A673 (cell line): ENCODE data around the gene TBRG4.
"Not testable (repeated sequence)": the region's sequence is repeated elsewhere in the genome, so short reads cannot be mapped to it uniquely, and the experiment has no call there.

Source experiments
- EZH2 ChIP-seq: fragments of 200-600 bp; sonication (generic); IDR thresholded peaks from 2 replicates; pipeline ENCODE4 v1.6.1; 2017; ENCODE audit warnings: borderline replicate concordance, low read depth, mild to moderate bottlenecking, mixed read lengths, antibody characterized with exemption, low read length; ENCODE audit not compliant: poor library complexity, severe bottlenecking
- TF ChIP-seq, protein P1 (sequence below): fragments of 300-800, 200-600 bp; sonication (generic); conservative IDR thresholded peaks from 2 replicates; pipeline ENCODE4 v1.5.1; 2017; ENCODE audit warnings: low read depth, mild to moderate bottlenecking, antibody characterized with exemption, low read length, moderate library complexity, mixed read lengths

- TF ChIP-seq, protein P1, sequence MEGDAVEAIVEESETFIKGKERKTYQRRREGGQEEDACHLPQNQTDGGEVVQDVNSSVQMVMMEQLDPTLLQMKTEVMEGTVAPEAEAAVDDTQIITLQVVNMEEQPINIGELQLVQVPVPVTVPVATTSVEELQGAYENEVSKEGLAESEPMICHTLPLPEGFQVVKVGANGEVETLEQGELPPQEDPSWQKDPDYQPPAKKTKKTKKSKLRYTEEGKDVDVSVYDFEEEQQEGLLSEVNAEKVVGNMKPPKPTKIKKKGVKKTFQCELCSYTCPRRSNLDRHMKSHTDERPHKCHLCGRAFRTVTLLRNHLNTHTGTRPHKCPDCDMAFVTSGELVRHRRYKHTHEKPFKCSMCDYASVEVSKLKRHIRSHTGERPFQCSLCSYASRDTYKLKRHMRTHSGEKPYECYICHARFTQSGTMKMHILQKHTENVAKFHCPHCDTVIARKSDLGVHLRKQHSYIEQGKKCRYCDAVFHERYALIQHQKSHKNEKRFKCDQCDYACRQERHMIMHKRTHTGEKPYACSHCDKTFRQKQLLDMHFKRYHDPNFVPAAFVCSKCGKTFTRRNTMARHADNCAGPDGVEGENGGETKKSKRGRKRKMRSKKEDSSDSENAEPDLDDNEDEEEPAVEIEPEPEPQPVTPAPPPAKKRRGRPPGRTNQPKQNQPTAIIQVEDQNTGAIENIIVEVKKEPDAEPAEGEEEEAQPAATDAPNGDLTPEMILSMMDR = not testable (repeated sequence)
- TF ChIP-seq EZH2 = not testable (repeated sequence)
These were observed 2.8 kb upstream of the TBRG4 start for GRCh38 chr7:45114257-45114656.
